PFSK-1 (cell line): ENCODE results near the gene TMEM248.

Source experiments
- POLR2AphosphoS5 ChIP-seq: IDR thresholded peaks from 2 replicates; pipeline ENCODE4 v1.6.1; 2012; ENCODE audit warnings: low read depth, mild to moderate bottlenecking, control low read depth, low read length, moderate library complexity
- SIN3A ChIP-seq: IDR thresholded peaks from 2 replicates; pipeline ENCODE4 v1.6.1; 2012; ENCODE audit warnings: mild to moderate bottlenecking, low read length, moderate library complexity, borderline replicate concordance; ENCODE audit not compliant: insufficient read depth

DNA sequence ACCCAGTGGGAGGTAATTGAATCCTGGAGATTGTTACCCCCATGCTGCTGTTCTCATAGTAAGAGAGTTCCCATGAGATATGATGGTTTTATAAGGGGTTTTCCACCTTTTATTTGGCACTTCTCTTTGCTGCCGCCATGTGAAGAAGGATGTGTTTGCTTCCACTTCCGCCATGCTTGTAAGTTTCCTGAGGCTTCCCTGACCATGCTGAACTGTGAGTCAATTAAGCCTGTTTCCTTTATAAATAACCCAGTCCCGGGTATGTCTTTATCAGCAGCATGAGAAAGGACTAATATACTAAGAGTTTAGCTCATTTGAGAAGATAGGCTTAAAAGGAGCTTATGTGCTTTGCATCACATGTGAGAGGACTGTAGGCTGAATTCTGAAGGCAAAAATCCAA, 29.3 kb downstream of the TMEM248 start:
- TF ChIP-seq POLR2AphosphoS5 (no peak), SIN3A (no peak)
